PFSK-1 (cell line): ENCODE data around the gene TLCD3B.
A peak's percentile ranks its signal among the peaks of the same experiment; 100 is the strongest.

ENCODE experiments used
- FOXP2 ChIP-seq: optimal IDR thresholded peaks from 2 replicates; pipeline ENCODE3; 2011; ENCODE audit warnings: borderline replicate concordance, control low read depth, inconsistent platforms; ENCODE audit not compliant: insufficient read depth; ENCODE audit errors: extremely low read length, extremely low read depth
- POLR2AphosphoS5 ChIP-seq: IDR thresholded peaks from 2 replicates; pipeline ENCODE4 v1.6.1; 2012; ENCODE audit warnings: low read depth, mild to moderate bottlenecking, control low read depth, low read length, moderate library complexity
- REST ChIP-seq, 2 experiments: IDR thresholded peaks; 2 replicates each; pipeline versions ENCODE4 v1.6.1 to v1.8.0; 2011 to 2012; ENCODE audit warnings: low read depth in 2 of 2, low read length in 2 of 2, control low read depth in 1 of 2, inconsistent platforms in 1 of 2, mild to moderate bottlenecking in 1 of 2, moderate library complexity in 1 of 2; ENCODE audit not compliant: insufficient read depth in 1 of 2
- SIN3A ChIP-seq: IDR thresholded peaks from 2 replicates; pipeline ENCODE4 v1.6.1; 2012; ENCODE audit warnings: mild to moderate bottlenecking, low read length, moderate library complexity, borderline replicate concordance; ENCODE audit not compliant: insufficient read depth
- TAF1 ChIP-seq: IDR thresholded peaks from 2 replicates; pipeline ENCODE4 v1.6.1; 2012; ENCODE audit warnings: low read length, control low read depth, borderline replicate concordance; ENCODE audit not compliant: insufficient read depth

Gene TLCD3B

GRCh38 chr16:30002614-30003346 lies 28.3 kb downstream of the TLCD3B start:
- no peak for TF ChIP-seq TAF1
- TF ChIP-seq REST (IDR thresholded peaks at IDR 0.05; ENCODE audit: insufficient read depth in 1 of 2, low read depth in 2 of 2, low read length in 2 of 2): no peak
- no peak for TF ChIP-seq FOXP2
- TF ChIP-seq SIN3A: no peak
- no peak for TF ChIP-seq POLR2AphosphoS5

- TF ChIP-seq POLR2AphosphoS5 (no peak), FOXP2 (no peak)
These were observed 30.1 kb downstream of the TLCD3B start for GRCh38 chr16:30000735-30001631.

- TF ChIP-seq REST (IDR thresholded peaks at IDR 0.05; ENCODE audit: insufficient read depth in 1 of 2, low read depth in 2 of 2, low read length in 2 of 2) (no peak), SIN3A (no peak), TAF1 (no peak), POLR2AphosphoS5 (no peak), FOXP2 (no peak)
These were observed 31.5 kb downstream of the TLCD3B start for GRCh38 chr16:29999605-30000004.

- no peak for TF ChIP-seq POLR2AphosphoS5
- TF ChIP-seq FOXP2: no peak
- no peak for TF ChIP-seq SIN3A
- TF ChIP-seq TAF1: no peak
- TF ChIP-seq REST (IDR thresholded peaks at IDR 0.05; ENCODE audit: insufficient read depth in 1 of 2, low read depth in 2 of 2, low read length in 2 of 2): no peak
These were observed 34.3 kb downstream of the TLCD3B start for GRCh38 chr16:29996766-29997250.

GRCh38 chr16:29995911-29996765 lies 34.9 kb downstream of the TLCD3B start, which contains the start of gene INO80E:
Gene INO80E, plus strand, starts transcription at chr16:29996241. Its CDS starts 70 bp downstream, at chr16:29996311.
- no peak for TF ChIP-seq SIN3A
- peak; percentile 98 for TF ChIP-seq FOXP2
- peak; percentile 84; the same call in 1 of the 2 replicates for TF ChIP-seq TAF1
- TF ChIP-seq REST (IDR thresholded peaks at IDR 0.05; ENCODE audit: insufficient read depth in 1 of 2, low read depth in 2 of 2, low read length in 2 of 2): peak in 1 of 2 experiments; percentile 8; a peak in 1 of 4 replicates
- TF ChIP-seq POLR2AphosphoS5: no peak; the same call in 1 of the 2 replicates
